Nephron (organoid): Measurements from ENCODE around the gene FLVCR1.
A peak's percentile ranks its signal among the peaks of the same experiment; 100 is the strongest.
"Not testable (repeated sequence)": the region's sequence is repeated elsewhere in the genome, so short reads cannot be mapped to it uniquely, and the experiment has no call there.

Source experiments
- H3K27ac Mint-ChIP-seq, 3 experiments: 2 replicates each; pipeline ENCODE4 v1.8.0; 2020; ENCODE audit warnings: mixed read lengths in 3 of 3, mild to moderate bottlenecking in 2 of 3, moderate library complexity in 1 of 3
- H3K27me3 Mint-ChIP-seq: 2 replicates; pipeline ENCODE4 v1.8.0; 2021; ENCODE audit warnings: low read depth, mild to moderate bottlenecking, moderate library complexity, mixed read lengths
- H3K36me3 Mint-ChIP-seq: 2 replicates; pipeline ENCODE4 v1.8.0; 2020; ENCODE audit warnings: low read depth, mixed read lengths
- H3K4me1 Mint-ChIP-seq: 2 replicates; pipeline ENCODE4 v1.8.0; 2020; ENCODE audit warnings: mixed read lengths
- H3K4me3 Mint-ChIP-seq, 3 experiments: 2 replicates each; pipeline ENCODE4 v1.8.0; 2020; ENCODE audit warnings: mild to moderate bottlenecking in 3 of 3, mixed read lengths in 3 of 3, moderate library complexity in 2 of 3
- H3K9me3 Mint-ChIP-seq: 2 replicates; pipeline ENCODE4 v1.8.0; 2020; ENCODE audit warnings: mixed read lengths
- CTCF ChIP-seq, 3 experiments: fragments of 200-600 bp; sonication (generic); IDR thresholded peaks; one replicate each; pipeline ENCODE4 v1.5.0; 2021; ENCODE audit warnings: antibody characterized with exemption in 3 of 3; ENCODE audit not compliant: unreplicated experiment in 3 of 3

FLVCR1 gene

GRCh38 chr1:212858461-212859265 lies 588 bp downstream of the FLVCR1 start:
- TF ChIP-seq CTCF (IDR thresholded peaks at IDR 0.05; ENCODE audit: unreplicated experiment in 3 of 3), result no peak
- Mint-ChIP-seq H3K27me3 (no peaks in the 10 kb centered on the region), H3K36me3 (peaks cover 12% of the 10 kb centered on the region)

GRCh38 chr1:212860713-212861581 lies 2.9 kb downstream of the FLVCR1 start:
- TF ChIP-seq CTCF (IDR thresholded peaks at IDR 0.05; ENCODE audit: unreplicated experiment in 3 of 3), result no peak
- H3K4me1 Mint-ChIP-seq, result peaks cover 13% of the 10 kb centered on the region
- H3K27ac Mint-ChIP-seq, result no peak overlapping the region
- no peak overlapping the region for H3K4me3 Mint-ChIP-seq
- H3K36me3 Mint-ChIP-seq, result peaks cover 15% of the 10 kb centered on the region
- no peaks in the 10 kb centered on the region for H3K27me3 Mint-ChIP-seq
- no peaks in the 10 kb centered on the region for H3K9me3 Mint-ChIP-seq

More at GRCh38 chr1:212858461-212859265, 588 bp downstream of the FLVCR1 start:
- Mint-ChIP-seq H3K9me3 (no peaks in the 10 kb centered on the region), H3K27ac (peak overlapping the region; percentile 95 to 98 (median 96)), H3K4me3 (peak overlapping the region in 2 of 3 experiments; percentile 89 to 96), H3K4me1 (peaks cover 10% of the 10 kb centered on the region)

GRCh38 chr1:212862111-212862690 lies 4.1 kb downstream of the FLVCR1 start:
- Mint-ChIP-seq H3K9me3 (no peaks in the 10 kb centered on the region), H3K36me3 (peaks cover 25% of the 10 kb centered on the region), H3K27ac (no peak overlapping the region), H3K4me3 (no peak overlapping the region), H3K27me3 (no peaks in the 10 kb centered on the region), H3K4me1 (peaks cover 13% of the 10 kb centered on the region)
- no peak for TF ChIP-seq CTCF (IDR thresholded peaks at IDR 0.05; ENCODE audit: unreplicated experiment in 3 of 3)

- H3K36me3 Mint-ChIP-seq, result peaks cover 26% of the 10 kb centered on the region
- H3K27me3 Mint-ChIP-seq, H3K9me3 Mint-ChIP-seq, H3K4me3 Mint-ChIP-seq, H3K27ac Mint-ChIP-seq: not testable (repeated sequence)
- H3K4me1 Mint-ChIP-seq, result peaks cover 13% of the 10 kb centered on the region
These were observed 5.3 kb downstream of the FLVCR1 start for GRCh38 chr1:212863345-212863744.

- peaks cover 26% of the 10 kb centered on the region for H3K36me3 Mint-ChIP-seq
- TF ChIP-seq CTCF (IDR thresholded peaks at IDR 0.05; ENCODE audit: unreplicated experiment in 3 of 3), result no peak
- no peaks in the 10 kb centered on the region for H3K9me3 Mint-ChIP-seq
- H3K4me1 Mint-ChIP-seq, result peaks cover 8% of the 10 kb centered on the region
- no peaks in the 10 kb centered on the region for H3K27me3 Mint-ChIP-seq
- peak overlapping the region in 1 of 3 experiments; percentile 15 for H3K4me3 Mint-ChIP-seq
- H3K27ac Mint-ChIP-seq, result no peak overlapping the region
These were observed 6.1 kb downstream of the FLVCR1 start for GRCh38 chr1:212864201-212864600.

- H3K27me3 Mint-ChIP-seq, result no peaks in the 10 kb centered on the region
- no peak for TF ChIP-seq CTCF (IDR thresholded peaks at IDR 0.05; ENCODE audit: unreplicated experiment in 3 of 3)
- no peaks in the 10 kb centered on the region for H3K9me3 Mint-ChIP-seq
- no peak overlapping the region for H3K4me3 Mint-ChIP-seq
- no peak overlapping the region for H3K27ac Mint-ChIP-seq
- peaks cover 6% of the 10 kb centered on the region for H3K4me1 Mint-ChIP-seq
- peaks cover 31% of the 10 kb centered on the region for H3K36me3 Mint-ChIP-seq
These were observed 9.1 kb downstream of the FLVCR1 start for GRCh38 chr1:212867192-212867591.
